ENCODE data around the gene SH2D2A.

DNA sequence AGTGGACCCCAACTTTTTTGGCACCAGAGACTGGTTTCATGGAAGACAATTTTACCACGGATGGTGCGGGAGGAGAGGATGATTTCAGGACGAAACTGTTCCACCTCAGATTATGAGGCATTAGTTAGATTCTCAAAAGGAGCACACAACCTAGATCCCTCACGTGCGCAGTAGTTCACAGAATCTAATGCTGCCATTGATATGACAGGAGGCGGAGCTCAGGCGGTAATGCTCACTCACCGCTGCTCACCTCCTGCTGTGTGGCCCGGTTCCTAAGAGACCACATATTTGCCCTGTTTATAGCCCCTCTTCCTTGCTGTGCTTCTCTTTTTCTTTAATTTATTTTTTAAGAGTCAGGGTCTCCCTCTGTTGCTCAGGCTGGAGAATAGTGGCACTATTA lies 48.6 kb upstream of the SH2D2A start:
- TF ChIP-seq, protein P1, sequence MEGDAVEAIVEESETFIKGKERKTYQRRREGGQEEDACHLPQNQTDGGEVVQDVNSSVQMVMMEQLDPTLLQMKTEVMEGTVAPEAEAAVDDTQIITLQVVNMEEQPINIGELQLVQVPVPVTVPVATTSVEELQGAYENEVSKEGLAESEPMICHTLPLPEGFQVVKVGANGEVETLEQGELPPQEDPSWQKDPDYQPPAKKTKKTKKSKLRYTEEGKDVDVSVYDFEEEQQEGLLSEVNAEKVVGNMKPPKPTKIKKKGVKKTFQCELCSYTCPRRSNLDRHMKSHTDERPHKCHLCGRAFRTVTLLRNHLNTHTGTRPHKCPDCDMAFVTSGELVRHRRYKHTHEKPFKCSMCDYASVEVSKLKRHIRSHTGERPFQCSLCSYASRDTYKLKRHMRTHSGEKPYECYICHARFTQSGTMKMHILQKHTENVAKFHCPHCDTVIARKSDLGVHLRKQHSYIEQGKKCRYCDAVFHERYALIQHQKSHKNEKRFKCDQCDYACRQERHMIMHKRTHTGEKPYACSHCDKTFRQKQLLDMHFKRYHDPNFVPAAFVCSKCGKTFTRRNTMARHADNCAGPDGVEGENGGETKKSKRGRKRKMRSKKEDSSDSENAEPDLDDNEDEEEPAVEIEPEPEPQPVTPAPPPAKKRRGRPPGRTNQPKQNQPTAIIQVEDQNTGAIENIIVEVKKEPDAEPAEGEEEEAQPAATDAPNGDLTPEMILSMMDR (IDR thresholded peaks at IDR 0.05; ENCODE audit: borderline replicate concordance, extremely low read depth, low read length, poor library complexity, severe bottlenecking), result no peak
- TF ChIP-seq EZH2 (IDR thresholded peaks at IDR 0.05; ENCODE audit: borderline replicate concordance, low read depth, low read length, severe bottlenecking), result no peak

All from DND-41 (cell line).